AG09319 (cell line): ENCODE results near the gene ARMC7.

Source experiments
- DNase-seq: peaks from one replicate; pipeline ENCODE4 v3.0.0-alpha.2; 2010; ENCODE audit warnings: low read depth; ENCODE audit errors: extremely low read depth
- TF ChIP-seq, protein P1 (sequence below): IDR thresholded peaks from 2 replicates; pipeline ENCODE4 v1.5.1; 2011; ENCODE audit warnings: low read depth, mild to moderate bottlenecking, inconsistent platforms, low read length, moderate library complexity

The ARMC7 gene

DNA sequence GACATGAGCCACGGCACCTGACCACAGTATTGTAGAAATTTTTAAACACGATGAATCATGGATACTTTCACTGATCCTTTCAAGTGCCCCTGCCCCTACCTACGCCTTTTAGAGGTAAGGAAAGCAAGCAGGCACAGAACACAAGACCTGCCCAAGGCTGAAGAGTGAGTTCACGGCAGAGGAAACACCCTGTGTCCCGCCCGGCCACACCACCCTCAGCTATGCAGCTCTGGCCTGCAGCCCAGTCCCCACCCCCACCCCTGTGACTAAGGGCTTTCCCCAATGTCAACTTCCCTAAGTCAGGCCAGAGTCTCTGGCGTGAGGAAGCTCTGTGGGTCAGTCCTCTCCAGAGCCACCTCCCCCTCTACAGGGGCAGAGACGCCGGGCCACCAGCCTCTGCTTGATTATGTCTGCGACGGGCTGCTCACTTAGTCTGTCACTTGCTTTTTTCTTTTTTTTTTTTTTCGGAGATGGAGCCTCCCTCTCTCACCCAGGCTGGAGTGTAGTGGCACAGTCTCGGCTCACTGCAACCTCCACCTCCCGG is 13.6 kb upstream of the ARMC7 start:
- DNase-seq = no peak
- TF ChIP-seq, protein P1, sequence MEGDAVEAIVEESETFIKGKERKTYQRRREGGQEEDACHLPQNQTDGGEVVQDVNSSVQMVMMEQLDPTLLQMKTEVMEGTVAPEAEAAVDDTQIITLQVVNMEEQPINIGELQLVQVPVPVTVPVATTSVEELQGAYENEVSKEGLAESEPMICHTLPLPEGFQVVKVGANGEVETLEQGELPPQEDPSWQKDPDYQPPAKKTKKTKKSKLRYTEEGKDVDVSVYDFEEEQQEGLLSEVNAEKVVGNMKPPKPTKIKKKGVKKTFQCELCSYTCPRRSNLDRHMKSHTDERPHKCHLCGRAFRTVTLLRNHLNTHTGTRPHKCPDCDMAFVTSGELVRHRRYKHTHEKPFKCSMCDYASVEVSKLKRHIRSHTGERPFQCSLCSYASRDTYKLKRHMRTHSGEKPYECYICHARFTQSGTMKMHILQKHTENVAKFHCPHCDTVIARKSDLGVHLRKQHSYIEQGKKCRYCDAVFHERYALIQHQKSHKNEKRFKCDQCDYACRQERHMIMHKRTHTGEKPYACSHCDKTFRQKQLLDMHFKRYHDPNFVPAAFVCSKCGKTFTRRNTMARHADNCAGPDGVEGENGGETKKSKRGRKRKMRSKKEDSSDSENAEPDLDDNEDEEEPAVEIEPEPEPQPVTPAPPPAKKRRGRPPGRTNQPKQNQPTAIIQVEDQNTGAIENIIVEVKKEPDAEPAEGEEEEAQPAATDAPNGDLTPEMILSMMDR = no peak

DNA sequence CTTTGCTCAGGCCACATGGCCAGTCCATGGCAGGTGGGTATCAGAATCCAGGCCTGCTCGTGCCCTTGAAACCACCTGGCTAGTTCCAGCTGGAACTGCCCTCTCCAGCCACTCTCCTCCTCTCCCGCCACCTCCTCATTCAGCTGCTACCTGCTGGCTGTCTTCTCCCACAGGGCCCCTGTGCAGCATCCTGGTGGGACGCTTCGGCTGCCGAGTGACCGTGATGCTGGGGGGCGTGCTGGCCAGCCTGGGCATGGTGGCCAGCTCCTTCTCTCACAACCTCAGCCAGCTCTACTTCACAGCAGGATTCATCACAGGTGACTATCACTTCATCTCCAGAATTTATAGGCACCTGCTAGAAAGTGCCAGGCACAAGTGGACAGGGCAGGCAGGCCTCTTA is 11.9 kb upstream of the ARMC7 start:
- no peak for DNase-seq
- TF ChIP-seq, protein P1 = no peak

DNA sequence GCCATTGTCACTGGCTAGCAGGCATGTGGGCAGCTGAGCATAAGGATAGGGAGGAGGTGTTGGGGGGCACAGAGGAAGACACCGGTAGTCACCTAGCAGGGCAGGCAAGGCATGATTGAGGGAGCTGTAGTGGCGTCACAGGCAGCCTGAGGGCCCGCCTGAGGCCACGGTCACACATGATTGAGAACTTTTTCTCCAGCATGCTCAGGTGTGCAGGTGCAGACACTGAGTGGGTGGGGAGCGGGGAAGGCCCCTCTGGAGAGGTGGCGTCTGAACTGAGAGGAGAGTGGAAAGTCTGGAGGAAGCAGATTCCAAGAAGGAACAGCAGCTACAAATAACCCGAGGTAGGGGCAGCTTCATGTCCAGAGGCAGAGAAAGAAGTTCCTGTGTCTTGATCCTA is 10.9 kb upstream of the ARMC7 start:
- DNase-seq = no peak
- TF ChIP-seq, protein P1 = no peak

DNA sequence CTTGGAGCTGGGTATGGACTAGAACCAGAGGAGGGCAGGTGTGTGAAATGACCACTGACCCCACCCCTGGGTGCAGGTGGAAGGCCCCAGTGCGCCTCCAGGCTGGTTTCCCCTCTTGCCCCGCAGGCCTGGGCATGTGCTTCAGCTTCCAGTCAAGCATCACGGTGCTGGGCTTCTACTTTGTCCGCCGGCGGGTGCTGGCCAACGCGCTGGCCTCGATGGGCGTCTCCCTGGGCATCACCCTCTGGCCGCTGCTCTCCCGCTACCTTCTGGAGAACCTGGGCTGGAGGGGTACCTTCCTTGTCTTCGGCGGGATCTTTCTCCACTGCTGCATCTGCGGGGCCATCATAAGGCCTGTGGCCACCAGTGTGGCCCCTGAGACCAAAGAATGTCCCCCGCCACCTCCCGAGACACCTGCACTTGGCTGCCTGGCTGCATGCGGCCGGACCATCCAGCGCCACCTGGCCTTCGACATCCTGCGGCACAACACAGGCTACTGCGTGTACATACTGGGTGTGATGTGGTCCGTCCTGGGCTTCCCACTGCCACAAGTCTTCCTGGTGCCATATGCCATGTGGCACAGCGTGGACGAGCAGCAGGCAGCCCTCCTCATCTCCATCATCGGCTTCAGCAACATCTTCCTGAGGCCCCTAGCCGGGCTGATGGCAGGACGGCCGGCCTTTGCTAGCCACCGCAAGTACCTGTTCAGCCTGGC is 9.7 kb upstream of the ARMC7 start:
- DNase-seq = no peak
- TF ChIP-seq, protein P1 = no peak

DNA sequence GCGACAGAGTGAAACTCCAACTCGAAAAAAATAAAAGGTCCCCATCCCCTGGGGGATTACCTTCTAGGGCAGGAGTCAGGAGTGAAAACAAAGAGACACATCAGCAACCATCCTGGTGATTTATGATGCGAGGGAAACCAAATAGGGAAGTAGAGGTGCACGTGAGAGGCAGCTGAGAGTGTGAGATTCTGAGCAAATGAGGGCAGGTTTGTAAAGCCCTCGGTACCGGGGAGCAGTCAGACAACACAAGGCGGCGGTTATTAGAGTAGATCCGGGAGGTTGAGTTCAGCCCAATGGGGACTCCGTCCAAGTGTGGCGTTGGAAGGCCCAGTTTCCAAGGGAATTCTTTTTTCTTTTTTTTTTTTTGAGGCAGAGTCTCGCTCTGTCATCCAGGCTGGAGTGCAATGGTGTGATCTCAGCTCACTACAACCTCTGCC is 7.4 kb upstream of the ARMC7 start:
- DNase-seq = no peak
- TF ChIP-seq, protein P1 = no peak

DNA sequence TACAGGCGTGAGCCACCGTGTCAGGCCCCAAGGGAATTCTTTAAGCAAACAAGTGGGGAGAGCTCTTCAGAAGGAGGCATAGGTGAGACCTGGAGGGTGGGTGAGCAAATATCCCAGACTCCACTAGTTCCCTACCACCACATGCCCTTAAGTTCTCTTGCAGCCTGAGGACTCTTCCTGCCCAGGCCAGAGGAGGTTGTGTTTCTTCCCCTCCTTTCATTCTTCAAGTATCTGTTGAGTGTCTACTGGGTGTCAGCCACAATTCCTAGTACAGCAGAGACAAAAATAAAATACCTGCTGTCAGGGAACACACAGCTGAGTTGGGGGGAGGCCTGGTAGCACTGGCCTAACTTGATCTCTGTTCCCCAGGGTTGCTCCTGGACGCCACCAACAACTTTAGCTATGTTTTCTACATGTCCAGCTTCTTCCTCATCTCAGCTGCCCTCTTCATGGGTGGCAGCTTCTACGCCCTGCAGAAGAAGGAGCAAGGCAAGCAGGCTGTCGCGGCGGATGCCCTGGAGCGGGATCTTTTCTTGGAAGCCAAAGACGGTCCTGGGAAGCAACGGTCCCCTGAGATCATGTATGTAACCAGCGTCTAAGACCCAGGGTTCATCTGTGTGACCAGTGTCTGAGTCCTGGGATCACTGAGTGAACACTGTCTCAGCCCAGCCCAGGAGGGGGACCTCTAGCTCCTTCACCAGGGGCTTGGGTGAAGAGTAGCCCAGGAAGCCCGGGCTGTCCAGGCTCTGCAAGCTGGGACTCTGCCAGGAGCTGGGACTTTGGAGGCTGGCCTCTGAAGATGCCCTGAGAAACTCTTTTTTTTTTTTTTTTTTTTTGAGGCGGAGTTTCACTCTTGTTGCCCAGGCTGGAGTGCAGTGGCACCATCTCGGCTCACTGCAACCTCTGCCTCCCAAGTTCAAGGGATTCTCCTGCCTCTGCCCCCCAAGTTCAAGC is 5.9 kb upstream of the ARMC7 start:
- no peak for DNase-seq

More for the DNA sequence above, 5.9 kb upstream of the ARMC7 start:
- TF ChIP-seq, protein P1 = no peak
